PC-9 (cell line): ENCODE data around the gene CAPN14. TPM values are rescaled to one million over a fixed set of nuclear protein-coding genes. Genes with fewer than 3 reads are reported as not detected.

Experiments used
- BruUV-seq: library from RNA; stranded (reverse); fragments of 400-500 nt; replicated peaks from 2 replicates; lab custom pipeline; 2021; lab: Mats Ljungman, UMichigan
- CTCF ChIA-PET: fragments of 300-600 bp; sonication (Branson Sonifier 250); formaldehyde crosslinking; loops from one replicate; lab custom pipeline; 2022; ENCODE audit warnings: antibody characterized with exemption; lab: Charles Lee
- POLR2A ChIA-PET: fragments of 300-600 bp; sonication (Branson Sonifier 250); formaldehyde crosslinking; loops from one replicate; lab custom pipeline; 2022; ENCODE audit warnings: antibody characterized with exemption; ENCODE audit not compliant: unreplicated experiment; lab: Charles Lee
- DNase-seq, 2 experiments: peaks; one replicate each; pipeline versions ENCODE4 v3.0.0 to v3.0.0-alpha.2; 2015 to 2022; ENCODE audit warnings: mixed read lengths in 1 of 2
- H2AFZ ChIP-seq: fragments of 200-600 bp; sonication (generic); 2 replicates; pipeline ENCODE4 v1.8.1; 2017; ENCODE audit warnings: antibody characterized with exemption
- H3F3A ChIP-seq: fragments of 200-600 bp; sonication (generic); 2 replicates; pipeline ENCODE4 v1.8.1; 2017; ENCODE audit warnings: antibody characterized with exemption, mild to moderate bottlenecking, low read depth; ENCODE audit not compliant: insufficient read depth
- H3K27ac ChIP-seq: fragments of 200-600 bp; sonication (generic); 2 replicates; pipeline ENCODE4 v1.6.1; 2016; ENCODE audit warnings: mixed run types
- H3K27me3 ChIP-seq: fragments of 200-600 bp; sonication (generic); 2 replicates; pipeline ENCODE4 v1.6.1; 2016; ENCODE audit warnings: low read depth, mixed run types; ENCODE audit not compliant: insufficient read depth
- H3K36me3 ChIP-seq: fragments of 200-600 bp; sonication (generic); 2 replicates; pipeline ENCODE4 v1.6.1; 2016; ENCODE audit warnings: low read depth, mixed run types
- H3K4me1 ChIP-seq: fragments of 200-600 bp; sonication (generic); replicated peaks from 2 replicates; pipeline ENCODE4 v1.6.1; 2016; ENCODE audit warnings: mixed run types; ENCODE audit not compliant: insufficient read depth
- H3K4me2 ChIP-seq: fragments of 200-600 bp; sonication (generic); 2 replicates; pipeline ENCODE4 v1.6.1; 2017; ENCODE audit warnings: mixed run types
- H3K4me3 ChIP-seq: fragments of 200-600 bp; sonication (generic); 2 replicates; pipeline ENCODE4 v1.6.1; 2016; ENCODE audit warnings: mixed run types
- H3K79me2 ChIP-seq: fragments of 200-600 bp; sonication (generic); 2 replicates; pipeline ENCODE4 v1.6.1; 2017; ENCODE audit warnings: low read depth, mixed run types
- H3K9me2 ChIP-seq: fragments of 200-600 bp; sonication (generic); 2 replicates; pipeline ENCODE4 v1.8.1; 2017; ENCODE audit warnings: mild to moderate bottlenecking; ENCODE audit not compliant: insufficient read depth
- H3K9me3 ChIP-seq: fragments of 200-600 bp; sonication (generic); 2 replicates; pipeline ENCODE4 v1.8.1; 2016; ENCODE audit warnings: low read depth; ENCODE audit not compliant: insufficient read depth
- H4K20me1 ChIP-seq: fragments of 200-600 bp; sonication (generic); 2 replicates; pipeline ENCODE4 v1.8.1; 2017; ENCODE audit not compliant: insufficient read depth
- EZH2 ChIP-seq: fragments of 200-600 bp; sonication (generic); IDR thresholded peaks from 2 replicates; pipeline ENCODE4 v1.8.0; 2017; ENCODE audit warnings: antibody characterized with exemption, low read depth
- intact Hi-C: fragments of 100-400 bp; cut with micrococcal nuclease; formaldehyde crosslinking; loops from one replicate; pipeline ENCODE4 v1.10.0; 2022; ENCODE audit not compliant: unreplicated experiment
- total RNA-seq: library from RNA; stranded (reverse); gene quantifications from 2 replicates; pipeline ENCODE4 v1.2.3, GENCODE V29; 2021
- TF ChIP-seq, protein P1 (sequence below): fragments of 200-600 bp; sonication (generic); conservative IDR thresholded peaks from 2 replicates; pipeline ENCODE4 v1.6.1; 2017; ENCODE audit warnings: mixed run types, antibody characterized with exemption, mild to moderate bottlenecking, moderate library complexity

CAPN14 gene
- total RNA-seq, 1 experiment from 2014 or later = 0.35 TPM

DNA sequence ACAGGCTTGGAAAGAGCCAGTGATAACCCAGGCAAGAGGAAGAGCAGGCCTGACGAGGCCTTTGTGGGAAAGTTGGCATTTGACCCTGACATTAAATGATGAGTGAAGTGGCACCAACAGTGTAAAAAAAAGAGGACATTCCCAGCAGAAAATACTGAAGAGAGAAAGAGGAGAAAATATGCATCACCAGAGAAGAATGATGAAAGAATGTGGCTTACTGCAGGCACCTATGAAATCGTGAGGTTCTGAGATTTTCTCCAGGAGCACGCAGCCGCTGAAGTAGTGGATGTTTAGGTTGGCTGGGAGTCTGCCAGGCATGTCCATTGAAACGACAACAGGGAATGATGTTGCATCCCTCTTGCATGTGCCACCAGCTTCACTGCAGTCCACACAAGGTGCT lies 30.4 kb upstream of the CAPN14 start:
- no peaks in the 10 kb centered on the region for H3K9me3 ChIP-seq
- no peak for DNase-seq
- no peaks in the 10 kb centered on the region for H3K79me2 ChIP-seq
- no peaks in the 10 kb centered on the region for H3K27me3 ChIP-seq
- no peaks in the 10 kb centered on the region for H3K9me2 ChIP-seq
- no peak overlapping the region for H3K4me2 ChIP-seq
- no peak for TF ChIP-seq EZH2
- TF ChIP-seq, protein P1, sequence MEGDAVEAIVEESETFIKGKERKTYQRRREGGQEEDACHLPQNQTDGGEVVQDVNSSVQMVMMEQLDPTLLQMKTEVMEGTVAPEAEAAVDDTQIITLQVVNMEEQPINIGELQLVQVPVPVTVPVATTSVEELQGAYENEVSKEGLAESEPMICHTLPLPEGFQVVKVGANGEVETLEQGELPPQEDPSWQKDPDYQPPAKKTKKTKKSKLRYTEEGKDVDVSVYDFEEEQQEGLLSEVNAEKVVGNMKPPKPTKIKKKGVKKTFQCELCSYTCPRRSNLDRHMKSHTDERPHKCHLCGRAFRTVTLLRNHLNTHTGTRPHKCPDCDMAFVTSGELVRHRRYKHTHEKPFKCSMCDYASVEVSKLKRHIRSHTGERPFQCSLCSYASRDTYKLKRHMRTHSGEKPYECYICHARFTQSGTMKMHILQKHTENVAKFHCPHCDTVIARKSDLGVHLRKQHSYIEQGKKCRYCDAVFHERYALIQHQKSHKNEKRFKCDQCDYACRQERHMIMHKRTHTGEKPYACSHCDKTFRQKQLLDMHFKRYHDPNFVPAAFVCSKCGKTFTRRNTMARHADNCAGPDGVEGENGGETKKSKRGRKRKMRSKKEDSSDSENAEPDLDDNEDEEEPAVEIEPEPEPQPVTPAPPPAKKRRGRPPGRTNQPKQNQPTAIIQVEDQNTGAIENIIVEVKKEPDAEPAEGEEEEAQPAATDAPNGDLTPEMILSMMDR = no peak
- no peak overlapping the region for H3K4me3 ChIP-seq
- H2AFZ ChIP-seq = no peak overlapping the region
- H3K36me3 ChIP-seq = no peaks in the 10 kb centered on the region
- ChIA-PET POLR2A (no interaction called here), CTCF (no interaction called here)
- H3F3A ChIP-seq = no peaks in the 10 kb centered on the region
- H4K20me1 ChIP-seq = no peaks in the 10 kb centered on the region
- BruUV-seq = no TSS peak
- H3K4me1 ChIP-seq = no peaks in the 10 kb centered on the region
- intact Hi-C loops = no loop called here
- no peak overlapping the region for H3K27ac ChIP-seq

DNA sequence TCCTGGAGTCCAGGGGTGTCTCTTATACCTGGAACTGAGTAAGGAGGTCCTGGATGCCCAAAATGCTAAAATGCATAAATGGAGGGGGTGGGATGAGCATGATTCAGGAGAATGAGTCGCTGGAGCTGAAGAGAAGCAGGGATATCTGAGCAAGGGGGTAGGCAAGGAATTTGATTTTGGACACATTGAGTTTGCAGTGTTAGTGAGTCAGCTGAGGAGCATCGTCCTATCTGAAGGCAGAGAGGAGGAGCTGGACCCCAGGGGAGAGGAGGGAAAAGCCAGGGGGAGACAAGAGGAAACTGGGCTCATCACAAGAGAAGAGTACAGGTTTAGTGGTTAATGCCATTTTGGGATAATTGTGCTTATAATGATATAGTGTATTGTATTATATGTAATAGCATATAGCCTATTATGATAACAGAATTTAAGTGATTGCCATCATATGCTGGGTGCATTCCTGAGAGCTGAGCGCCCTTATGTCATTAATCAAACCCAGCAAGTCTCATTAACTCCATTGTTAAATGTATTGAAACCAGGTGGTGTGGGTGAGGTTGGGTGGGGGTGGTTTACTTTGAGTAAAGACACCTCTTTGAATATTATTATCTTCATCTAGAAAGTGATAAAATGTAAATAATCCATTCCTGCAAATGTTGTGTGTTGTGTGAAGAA lies 29.0 kb upstream of the CAPN14 start:
- H3K79me2 ChIP-seq = no peaks in the 10 kb centered on the region
- H3K27me3 ChIP-seq = no peaks in the 10 kb centered on the region
- no peaks in the 10 kb centered on the region for H3K4me1 ChIP-seq
- intact Hi-C loops = no loop called here
- TF ChIP-seq, protein P1 = no peak
- no peak for TF ChIP-seq EZH2
- POLR2A ChIA-PET = no interaction called here
- H3K36me3 ChIP-seq = no peaks in the 10 kb centered on the region
- H3K4me3 ChIP-seq = no peak overlapping the region
- H3K9me2 ChIP-seq = no peaks in the 10 kb centered on the region
- no TSS peak for BruUV-seq
- no peaks in the 10 kb centered on the region for H3F3A ChIP-seq
- no peak overlapping the region for H2AFZ ChIP-seq
- H3K9me3 ChIP-seq = no peaks in the 10 kb centered on the region
- no peaks in the 10 kb centered on the region for H4K20me1 ChIP-seq
- CTCF ChIA-PET = no interaction called here
- no peak overlapping the region for H3K27ac ChIP-seq
- no peak for DNase-seq
- no peak overlapping the region for H3K4me2 ChIP-seq

DNA sequence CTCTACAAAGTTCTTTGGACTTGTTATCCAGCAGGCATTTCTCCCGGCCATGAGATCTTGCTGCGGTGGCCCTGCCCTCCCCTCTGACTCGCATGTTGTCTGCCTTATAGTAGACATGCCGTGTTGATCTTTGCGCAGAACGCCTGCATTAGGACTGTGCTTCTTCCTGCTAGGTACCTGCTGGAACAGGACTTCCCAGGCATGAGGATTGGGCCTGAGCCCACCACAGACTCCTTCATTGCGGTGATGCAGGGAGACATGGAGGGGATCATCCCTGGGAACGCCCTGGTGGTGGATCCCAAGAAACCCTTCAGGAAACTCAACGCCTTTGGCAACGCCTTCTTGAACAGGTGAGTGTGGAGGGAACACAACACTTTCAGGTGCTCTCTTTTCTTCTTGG lies 26.8 kb upstream of the CAPN14 start:
- DNase-seq = no peak
- Histone ChIP-seq H2AFZ (no peak overlapping the region), H3K9me3 (no peaks in the 10 kb centered on the region), H3K36me3 (no peaks in the 10 kb centered on the region), H3K9me2 (no peaks in the 10 kb centered on the region), H3K4me3 (no peak overlapping the region), H4K20me1 (no peaks in the 10 kb centered on the region), H3K4me2 (no peak overlapping the region), H3K79me2 (no peaks in the 10 kb centered on the region), H3K27me3 (no peaks in the 10 kb centered on the region), H3K4me1 (no peaks in the 10 kb centered on the region), H3K27ac (no peak overlapping the region), H3F3A (no peaks in the 10 kb centered on the region)
- no TSS peak for BruUV-seq
- ChIA-PET POLR2A (no interaction called here), CTCF (no interaction called here)
- TF ChIP-seq, protein P1 = no peak
- TF ChIP-seq EZH2 = no peak
- intact Hi-C loops = no loop called here
